Neural progenitor cell (in vitro differentiated cells): ENCODE results near the gene BBX. TPM values are rescaled to one million over a fixed set of nuclear protein-coding genes. Genes with fewer than 3 reads are reported as not detected.

Experiments
- DNase-seq: peaks from one replicate; pipeline ENCODE4 v3.0.0-alpha.2; 2016; ENCODE audit warnings: low spot score
- H2AFZ ChIP-seq: fragments of 200-600 bp; sonication (generic); replicated peaks from 2 replicates; pipeline ENCODE4 v1.6.1; 2016; ENCODE audit warnings: antibody characterized with exemption
- H3F3A ChIP-seq: fragments of 200-600 bp; sonication (generic); 2 replicates; pipeline ENCODE4 v1.6.1; 2016; ENCODE audit warnings: antibody characterized with exemption, low read depth
- H3K27ac ChIP-seq: fragments of 200-600 bp; sonication (generic); 2 replicates; pipeline ENCODE4 v1.5.1; 2016; ENCODE audit warnings: mild to moderate bottlenecking
- H3K27me3 ChIP-seq: fragments of 200-600 bp; sonication (generic); 2 replicates; pipeline ENCODE4 v1.6.1; 2016; ENCODE audit warnings: mild to moderate bottlenecking, moderate library complexity
- H3K36me3 ChIP-seq: fragments of 200-600 bp; sonication (generic); 2 replicates; pipeline ENCODE4 v1.5.1; 2016
- H3K4me1 ChIP-seq: fragments of 200-600 bp; sonication (generic); 2 replicates; pipeline ENCODE4 v1.6.1; 2016; ENCODE audit warnings: mixed run types
- H3K4me2 ChIP-seq: fragments of 200-600 bp; sonication (generic); 2 replicates; pipeline ENCODE4 v1.6.1; 2016
- H3K4me3 ChIP-seq: fragments of 200-600 bp; sonication (generic); 2 replicates; pipeline ENCODE4 v1.5.1; 2016
- H3K79me2 ChIP-seq: fragments of 200-600 bp; sonication (generic); 2 replicates; pipeline ENCODE4 v1.6.1; 2016; ENCODE audit warnings: low read depth
- H3K9ac ChIP-seq: fragments of 200-600 bp; sonication (generic); 2 replicates; pipeline ENCODE4 v1.6.1; 2016
- H3K9me3 ChIP-seq: fragments of 200-600 bp; sonication (generic); 2 replicates; pipeline ENCODE4 v1.5.1; 2016; ENCODE audit warnings: low read depth
- H4K20me1 ChIP-seq: fragments of 200-600 bp; sonication (generic); 2 replicates; pipeline ENCODE4 v1.6.1; 2016; ENCODE audit warnings: low read depth
- H3K27ac Mint-ChIP-seq: 3 replicates; pipeline ENCODE4 v1.8.0; 2021; ENCODE audit warnings: mixed read lengths
- H3K27me3 Mint-ChIP-seq: 2 replicates; pipeline ENCODE4 v1.8.0; 2022; ENCODE audit warnings: low read depth, mild to moderate bottlenecking, inconsistent platforms, moderate library complexity, mixed read lengths; ENCODE audit not compliant: insufficient read depth
- H3K36me3 Mint-ChIP-seq: 3 replicates; pipeline ENCODE4 v1.8.0; 2021; ENCODE audit warnings: mixed read lengths
- H3K4me1 Mint-ChIP-seq: 3 replicates; pipeline ENCODE4 v1.8.0; 2021; ENCODE audit warnings: mixed read lengths
- H3K4me3 Mint-ChIP-seq: 3 replicates; pipeline ENCODE4 v1.8.0; 2021; ENCODE audit warnings: mild to moderate bottlenecking, moderate library complexity, mixed read lengths
- H3K9me3 Mint-ChIP-seq: 3 replicates; pipeline ENCODE4 v1.8.0; 2020; ENCODE audit warnings: mixed read lengths
- CTCF ChIP-seq: fragments of 200-600 bp; sonication (generic); IDR thresholded peaks from 2 replicates; pipeline ENCODE4 v1.5.1; 2017; ENCODE audit warnings: antibody characterized with exemption, mild to moderate bottlenecking
- EZH2 ChIP-seq: fragments of 200-600 bp; sonication (generic); IDR thresholded peaks from 2 replicates; pipeline ENCODE4 v1.6.1; 2017; ENCODE audit warnings: antibody characterized with exemption, mild to moderate bottlenecking, moderate library complexity
- EZH2phosphoT487 ChIP-seq: fragments of 200-600 bp; sonication (generic); IDR thresholded peaks from 2 replicates; pipeline ENCODE4 v1.6.1; 2017; ENCODE audit warnings: antibody characterized with exemption
- total RNA-seq: library from RNA; depleted of rRNA; stranded (reverse); fragments of >200 nt; gene quantifications from 2 replicates; pipeline ENCODE4 v1.2.3, GENCODE V29; 2015; ENCODE audit warnings: low replicate concordance

Gene BBX
- total RNA-seq, 1 donor from 2014 or later = 110 TPM

- H3K4me2 ChIP-seq = no peak overlapping the region
- Mint-ChIP-seq H3K36me3 (no peaks in the 10 kb centered on the region), H3K27me3 (no peaks in the 10 kb centered on the region), H3K27ac (no peak overlapping the region), H3K4me3 (no peak overlapping the region), H3K4me1 (peaks cover 18% of the 10 kb centered on the region), H3K9me3 (no peaks in the 10 kb centered on the region)
- H3K27ac ChIP-seq = no peak overlapping the region
- H3K9ac ChIP-seq = no peak overlapping the region
- no peak overlapping the region for H3K4me3 ChIP-seq
- H4K20me1 ChIP-seq = peaks cover 51% of the 10 kb centered on the region
- DNase-seq = no peak
- H2AFZ ChIP-seq = no peak overlapping the region
- H3K4me1 ChIP-seq = peaks cover 7% of the 10 kb centered on the region
- no peaks in the 10 kb centered on the region for H3F3A ChIP-seq
- peaks cover 60% of the 10 kb centered on the region for H3K79me2 ChIP-seq
- H3K27me3 ChIP-seq = no peaks in the 10 kb centered on the region
- TF ChIP-seq EZH2phosphoT487 (no peak), CTCF (no peak)
- no peaks in the 10 kb centered on the region for H3K9me3 ChIP-seq
- H3K36me3 ChIP-seq = peaks cover 3% of the 10 kb centered on the region
Observed at GRCh38 chr3:107641572-107642307, 119.0 kb downstream of the BBX start.

GRCh38 chr3:107643038-107643883 is 120.5 kb downstream of the BBX start:
- Mint-ChIP-seq H3K4me3 (no peak overlapping the region), H3K27ac (no peak overlapping the region), H3K36me3 (peaks cover 10% of the 10 kb centered on the region), H3K9me3 (no peaks in the 10 kb centered on the region), H3K4me1 (peaks cover 18% of the 10 kb centered on the region), H3K27me3 (no peaks in the 10 kb centered on the region)
- H2AFZ ChIP-seq = no peak overlapping the region
- H3F3A ChIP-seq = no peaks in the 10 kb centered on the region
- no peak overlapping the region for H3K4me2 ChIP-seq
- H3K4me1 ChIP-seq = peaks cover 7% of the 10 kb centered on the region
- H3K4me3 ChIP-seq = no peak overlapping the region
- H3K9ac ChIP-seq = no peak overlapping the region
- H3K36me3 ChIP-seq = peaks cover 3% of the 10 kb centered on the region
- TF ChIP-seq EZH2 (no peak), CTCF (peak; percentile 56)
- H3K9me3 ChIP-seq = no peaks in the 10 kb centered on the region
- peaks cover 47% of the 10 kb centered on the region for H3K79me2 ChIP-seq
- H3K27ac ChIP-seq = no peak overlapping the region
- peaks cover 51% of the 10 kb centered on the region for H4K20me1 ChIP-seq
- no peaks in the 10 kb centered on the region for H3K27me3 ChIP-seq
- peak; percentile 58 for DNase-seq

- Mint-ChIP-seq H3K27me3 (no peaks in the 10 kb centered on the region), H3K9me3 (peaks cover 7% of the 10 kb centered on the region)
- no peaks in the 10 kb centered on the region for H3K9me3 ChIP-seq
Observed at GRCh38 chr3:107644631-107645030, 121.9 kb downstream of the BBX start.

More at GRCh38 chr3:107644631-107645030, 121.9 kb downstream of the BBX start:
- peaks cover 41% of the 10 kb centered on the region for H3K79me2 ChIP-seq
- DNase-seq = no peak
- no peak overlapping the region for H3K9ac ChIP-seq
- H3F3A ChIP-seq = no peaks in the 10 kb centered on the region
- H3K27ac ChIP-seq = no peak overlapping the region
- no peak overlapping the region for H3K27ac Mint-ChIP-seq
- H3K4me3 Mint-ChIP-seq = no peak overlapping the region
- peaks cover 21% of the 10 kb centered on the region for H3K36me3 Mint-ChIP-seq
- peaks cover 12% of the 10 kb centered on the region for H3K36me3 ChIP-seq
- no peak overlapping the region for H3K4me2 ChIP-seq
- TF ChIP-seq EZH2phosphoT487 (no peak), CTCF (no peak), EZH2 (no peak)
- H3K4me1 Mint-ChIP-seq = peaks cover 18% of the 10 kb centered on the region
- H4K20me1 ChIP-seq = peaks cover 43% of the 10 kb centered on the region
- no peak overlapping the region for H3K4me3 ChIP-seq
- peaks cover 7% of the 10 kb centered on the region for H3K4me1 ChIP-seq
- no peak overlapping the region for H2AFZ ChIP-seq
- H3K27me3 ChIP-seq = no peaks in the 10 kb centered on the region
